ENCODE results near the gene TNFSF8. TPM values are rescaled to one million over a fixed set of nuclear protein-coding genes. Genes with fewer than 3 reads are reported as not detected.

Gene TNFSF8
- total and polyA plus RNA-seq, 2 donors (not counting 3 experiments of a cell fraction or from before 2014, with no cell fraction given) = not detected

DNA sequence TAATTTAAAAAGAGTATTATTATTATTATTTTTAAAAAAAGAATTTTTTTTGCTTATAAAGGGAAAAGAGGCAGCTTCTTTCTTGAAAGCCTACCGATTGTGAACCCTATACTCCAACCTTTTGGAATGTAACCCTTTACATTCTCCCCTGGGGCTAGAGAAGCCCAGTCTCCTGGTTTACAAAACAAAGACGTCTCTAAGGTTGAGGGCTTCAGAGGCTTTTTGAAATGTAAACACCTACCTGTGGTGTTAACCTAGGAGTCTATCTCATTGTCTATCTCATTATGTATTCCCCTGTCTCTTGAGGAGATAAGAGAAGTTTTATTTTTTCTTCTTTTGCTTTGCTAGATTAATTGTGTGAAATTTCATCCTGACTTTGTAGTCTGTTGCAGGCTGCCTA is 4.7 kb downstream of the TNFSF8 start:
- CTCF ChIA-PET = interaction anchor here (1.1 kb wide), 1 partner anchor 11 kb away, joined by 4 read pairs; no protein-coding TSS in a partner anchor

More for the DNA sequence above, 4.7 kb downstream of the TNFSF8 start:
- no peaks in the 10 kb centered on the region for H4K20me1 ChIP-seq (replicated peaks; ENCODE audit: control insufficient read depth, extremely low read depth, insufficient read depth, low read length)
- DNase-seq (ENCODE audit: low read depth, low spot score) (no peak), FAIRE-seq (no peak)
- POLR2A ChIA-PET = no interaction called here
- no peak overlapping the region for H3K4me2 ChIP-seq (ENCODE audit: insufficient read depth, low read length)
- H3K9me3 ChIP-seq (replicated peaks; ENCODE audit: control insufficient read depth, insufficient read depth, low read length) = no peaks in the 10 kb centered on the region
- no peak overlapping the region for H2AFZ ChIP-seq (ENCODE audit: low read depth, low read length)
- no peak overlapping the region for H3K9ac ChIP-seq (replicated peaks; ENCODE audit: extremely low read depth, insufficient read depth, low read length)
- dilution Hi-C loops (cut with MboI; ENCODE audit: extremely low pct_ligation_motif_present, low sequenced_read_pairs) = no loop called here
- H3K9me1 ChIP-seq (replicated peaks; ENCODE audit: control insufficient read depth, extremely low read depth, insufficient read depth, low read length) = no peaks in the 10 kb centered on the region
- H3K4me3 ChIP-seq (replicated peaks in 1 of 3; ENCODE audit: insufficient read depth in 1 of 3, low read depth in 1 of 3, low read length in 3 of 3) = no peak overlapping the region
- peaks cover 9 to 16% of the 10 kb centered on the region in 2 experiments for H3K27me3 ChIP-seq (ENCODE audit: control insufficient read depth in 2 of 2, insufficient read depth in 2 of 2, low read length in 2 of 2)
- intact Hi-C loops (cut with micrococcal nuclease) = no loop called here
- BruUV-seq (replicated peaks) = no TSS peak
- H3K4me1 ChIP-seq (ENCODE audit: control insufficient read depth, extremely low read depth, insufficient read depth, low read length) = no peaks in the 10 kb centered on the region
- H3K36me3 ChIP-seq (ENCODE audit: control insufficient read depth in 2 of 2, extremely low read depth in 1 of 2, insufficient read depth in 2 of 2, low read length in 2 of 2) = no peaks in the 10 kb centered on the region
- TF ChIP-seq GATA2 (IDR thresholded peaks at IDR 0.05; ENCODE audit: insufficient read depth, insufficient read length, low read depth, low read length) = no peak
- no peak for TF ChIP-seq MYC (IDR thresholded peaks at IDR 0.05; ENCODE audit: low read depth, low read length)
- TF ChIP-seq, protein P1, sequence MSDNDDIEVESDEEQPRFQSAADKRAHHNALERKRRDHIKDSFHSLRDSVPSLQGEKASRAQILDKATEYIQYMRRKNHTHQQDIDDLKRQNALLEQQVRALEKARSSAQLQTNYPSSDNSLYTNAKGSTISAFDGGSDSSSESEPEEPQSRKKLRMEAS (IDR thresholded peaks at IDR 0.05; ENCODE audit: insufficient read depth, insufficient read length) = no peak
- TF ChIP-seq POLR2AphosphoS5 (IDR thresholded peaks at IDR 0.05; ENCODE audit: insufficient read depth, low read depth, low read length) = no peak
- TF ChIP-seq CTCF (IDR thresholded peaks at IDR 0.05; ENCODE audit: extremely low read depth in 1 of 2, insufficient read depth in 1 of 2, low read depth in 1 of 2, low read length in 2 of 2) = no peak
- no peak for TF ChIP-seq EZH2 (IDR thresholded peaks at IDR 0.05; ENCODE audit: borderline replicate concordance, low read depth, low read length, severe bottlenecking)
- no peak for TF ChIP-seq JUN (IDR thresholded peaks at IDR 0.05; ENCODE audit: borderline replicate concordance, insufficient read depth, insufficient read length, low read depth)
- TF ChIP-seq POLR2A (IDR thresholded peaks at IDR 0.05; ENCODE audit: low read depth, low read length) = no peak
- no peak for TF ChIP-seq FOS (IDR thresholded peaks at IDR 0.05; ENCODE audit: borderline replicate concordance, insufficient read depth, low read length)
- no peak overlapping the region for H3K27ac ChIP-seq (ENCODE audit: insufficient read depth, low read depth, low read length)
- no peaks in the 10 kb centered on the region for H3K79me2 ChIP-seq (ENCODE audit: control insufficient read depth, insufficient read depth, low read length)
